Measurements from ENCODE around the gene SH3RF3. TPM values are rescaled to one million over a fixed set of nuclear protein-coding genes. Genes with fewer than 3 reads are reported as not detected.
A peak's percentile ranks its signal among the peaks of the same experiment; 100 is the strongest.
"Not testable (repeated sequence)": the region's sequence is repeated elsewhere in the genome, so short reads cannot be mapped to it uniquely, and the experiment has no call there.

SH3RF3 gene
- polyA plus RNA-seq, 5 donors = 6.1 to 8.9 (median 7.3) TPM

DNA sequence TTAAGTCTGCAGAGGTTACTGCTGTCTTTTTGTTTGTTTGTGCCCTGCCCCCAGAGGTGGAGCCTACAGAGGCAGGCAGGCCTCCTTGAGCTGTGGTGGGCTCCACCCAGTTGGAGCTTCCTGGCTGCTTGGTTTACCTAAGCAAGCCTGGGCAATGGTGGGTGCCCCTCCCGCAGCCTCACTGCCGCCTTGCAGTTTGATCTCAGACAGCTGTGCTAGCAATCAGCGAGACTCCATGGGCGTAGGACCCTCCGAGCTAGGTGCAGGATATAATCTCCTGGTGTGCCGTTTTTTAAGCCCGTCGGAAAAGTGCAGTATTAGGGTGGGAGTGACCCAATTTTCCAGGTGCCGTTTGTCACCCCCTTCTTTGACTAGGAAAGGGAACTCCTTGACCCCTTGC lies 11.8 kb upstream of the SH3RF3 start:
- DNase-seq = not testable (repeated sequence)

GRCh38 chr2:109117780-109118179 lies 11.2 kb upstream of the SH3RF3 start:
- no peak for DNase-seq

DNA sequence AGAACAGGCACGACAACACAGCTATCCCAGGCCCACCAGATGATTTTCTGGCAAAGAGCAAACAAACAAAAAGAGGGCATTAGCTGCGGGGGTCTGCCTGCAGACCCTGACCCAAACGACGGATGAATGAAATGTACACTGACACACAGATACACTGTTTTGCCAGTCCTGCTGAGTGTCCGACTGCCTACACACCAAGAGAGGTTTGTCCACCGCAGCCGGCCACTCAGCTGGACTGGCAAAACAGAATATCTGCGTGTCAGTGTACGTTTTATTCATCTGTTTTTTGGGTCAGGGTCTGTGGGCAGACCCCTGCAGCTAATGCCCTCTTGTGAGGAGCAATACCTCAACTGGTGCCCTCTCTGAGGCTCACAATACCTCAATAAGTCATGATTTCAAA lies 10.7 kb upstream of the SH3RF3 start:
- DNase-seq = no peak

DNA sequence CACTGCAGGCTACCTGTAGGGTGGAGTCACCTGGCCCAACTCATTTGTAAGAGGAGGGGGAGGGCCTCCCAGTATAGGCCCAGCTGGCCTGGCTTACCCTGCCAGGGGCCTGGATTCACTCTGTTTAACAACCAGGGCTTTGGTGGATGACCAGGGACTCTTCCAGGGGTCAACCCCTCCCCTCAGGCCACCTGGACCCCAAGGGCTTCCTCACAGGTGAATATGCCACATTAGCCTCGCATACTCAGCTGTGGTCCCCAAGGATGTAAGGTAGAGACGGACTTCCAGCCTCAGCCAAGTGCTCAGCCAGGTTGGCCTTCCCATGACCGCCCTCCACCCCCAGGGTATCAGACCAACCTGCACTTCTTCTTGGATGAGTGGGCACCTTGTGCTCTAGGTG lies 8.8 kb upstream of the SH3RF3 start:
- no peak for DNase-seq

- DNase-seq = not testable (repeated sequence)
These were observed 8.3 kb upstream of the SH3RF3 start for GRCh38 chr2:109120686-109121085.

GRCh38 chr2:109123586-109124201 lies 5.3 kb upstream of the SH3RF3 start:
- no peak for DNase-seq

GRCh38 chr2:109124982-109125592 lies 3.9 kb upstream of the SH3RF3 start:
- DNase-seq = no peak

DNA sequence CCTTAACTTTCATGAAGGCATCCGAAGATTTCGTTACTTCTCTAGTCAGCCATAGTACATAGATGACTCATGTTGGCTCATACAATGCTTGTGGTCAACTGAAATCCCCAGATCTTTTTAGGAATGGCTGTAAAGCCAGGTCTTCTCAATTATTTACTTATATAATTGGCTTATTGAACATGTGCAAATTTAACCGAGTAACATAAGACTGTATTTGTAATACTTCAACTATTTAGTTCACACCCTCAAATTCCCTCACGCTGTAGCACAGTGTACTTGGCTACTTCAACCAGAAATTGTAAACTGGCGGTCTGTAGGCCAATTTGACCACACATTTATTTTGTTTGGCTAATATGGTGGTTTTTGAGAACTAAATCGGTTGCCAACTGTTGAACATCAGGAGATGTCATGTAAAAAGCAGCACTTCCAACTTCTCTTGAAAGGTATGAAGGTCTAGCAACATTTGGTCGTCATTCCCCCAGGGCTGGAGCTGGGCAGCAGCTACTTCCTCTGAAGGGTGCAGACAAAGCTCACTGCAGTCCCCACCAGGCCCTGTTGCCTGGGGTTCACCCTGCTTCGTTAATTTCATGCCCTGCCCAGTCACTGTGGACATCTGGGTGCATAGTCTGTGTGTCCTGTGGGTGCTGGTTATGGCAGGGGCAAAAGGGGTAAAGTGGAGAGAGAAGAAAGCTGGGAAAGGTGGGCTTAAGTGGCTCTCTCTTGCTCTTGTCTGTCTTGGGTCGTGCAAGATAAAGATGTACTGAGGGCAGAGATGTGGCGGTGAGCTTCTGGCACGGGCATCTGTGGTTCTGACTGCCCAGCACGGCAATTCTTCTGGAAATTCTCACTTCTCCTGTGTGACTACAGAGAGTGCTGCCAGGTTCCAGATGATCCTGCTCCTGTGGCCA lies 3.2 kb upstream of the SH3RF3 start:
- no peak for DNase-seq

DNA sequence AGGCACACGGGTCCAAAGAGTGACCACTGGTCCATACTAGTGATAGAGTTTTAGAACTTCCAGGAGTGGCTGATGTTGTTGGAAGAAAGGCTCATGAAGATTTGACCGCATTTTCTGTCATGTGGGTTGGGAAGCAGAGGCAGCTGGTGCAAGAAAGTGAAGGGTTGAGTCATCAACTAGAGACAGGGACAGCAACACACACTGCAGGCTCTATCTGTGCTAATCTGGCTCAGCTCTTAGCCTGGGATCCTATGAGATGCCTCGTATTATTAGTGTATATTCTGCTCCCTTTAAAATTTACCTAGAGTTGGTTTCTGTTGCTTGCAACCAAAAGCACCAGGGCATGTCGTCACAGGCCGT lies 2.5 kb upstream of the SH3RF3 start:
- no peak for DNase-seq

DNA sequence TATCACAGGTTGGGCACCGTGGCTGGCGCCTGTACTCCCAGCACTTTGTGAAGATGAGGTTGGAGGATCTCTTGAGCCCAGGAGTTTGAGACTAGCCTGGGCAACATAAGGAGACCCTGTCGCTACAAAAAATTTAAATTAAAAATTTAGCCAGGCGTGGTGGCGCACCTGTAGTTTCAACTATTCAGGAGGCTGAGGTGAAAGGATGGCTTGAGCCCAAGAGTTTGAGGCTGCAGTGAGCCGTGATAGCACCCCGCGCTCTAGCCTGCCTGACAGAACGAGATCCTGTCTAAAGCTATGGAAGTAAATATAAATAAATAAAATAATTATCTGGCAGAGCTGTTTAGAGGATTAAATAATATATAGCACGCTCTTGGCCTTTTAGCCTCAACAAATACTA lies 1.4 kb upstream of the SH3RF3 start:
- no peak for DNase-seq

DNA sequence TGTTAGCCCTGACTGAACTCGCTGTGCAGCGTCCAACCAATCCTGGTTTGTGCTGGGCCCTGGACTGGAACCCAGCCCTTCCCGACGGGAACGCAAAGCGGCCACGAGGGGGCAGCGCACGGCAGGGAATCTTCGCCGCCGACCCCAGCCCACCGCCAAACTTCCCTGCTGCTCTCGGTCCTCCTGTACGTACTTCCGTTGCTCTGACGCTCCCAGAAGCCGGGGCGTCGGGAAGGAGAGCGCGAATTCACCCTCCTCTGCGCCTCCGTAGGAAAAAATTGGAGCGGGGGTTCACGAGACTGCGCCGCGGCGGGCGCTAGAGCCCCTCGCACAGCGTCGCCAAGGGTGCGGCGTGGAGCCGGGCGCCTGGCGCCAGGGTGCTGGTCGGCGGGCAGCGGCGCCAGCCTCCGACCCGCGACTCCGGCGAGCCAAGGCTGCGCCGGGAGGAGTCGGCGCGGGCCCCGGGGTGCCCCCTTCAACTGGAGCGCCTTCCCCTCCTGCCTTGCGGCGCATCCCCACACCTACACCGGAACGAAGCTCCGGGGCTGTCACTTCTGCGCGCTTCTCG lies 873 bp upstream of the SH3RF3 start:
- DNase-seq = peak; percentile 82 to 87

DNA sequence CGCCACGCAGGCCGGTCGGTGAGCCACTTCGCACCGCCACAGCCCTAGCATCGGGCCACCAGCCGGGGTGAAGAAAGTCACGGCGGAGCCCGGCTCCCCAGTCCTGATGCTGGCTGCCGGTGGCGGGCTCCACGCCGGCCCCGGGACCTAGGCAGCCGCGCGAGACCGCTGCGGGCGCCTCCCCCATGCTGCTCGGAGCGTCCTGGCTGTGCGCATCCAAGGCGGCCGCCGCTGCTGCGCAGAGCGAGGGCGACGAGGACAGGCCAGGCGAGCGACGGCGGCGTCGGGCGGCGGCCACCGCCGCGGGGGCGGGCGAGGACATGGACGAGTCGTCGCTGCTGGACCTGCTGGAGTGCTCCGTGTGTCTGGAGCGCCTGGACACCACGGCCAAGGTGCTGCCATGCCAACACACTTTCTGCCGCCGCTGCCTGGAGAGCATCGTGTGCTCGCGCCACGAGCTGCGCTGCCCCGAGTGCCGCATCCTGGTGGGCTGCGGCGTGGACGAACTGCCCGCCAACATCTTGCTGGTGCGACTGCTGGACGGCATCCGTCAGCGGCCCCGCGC lies 433 bp downstream of the SH3RF3 start:
- no peak for DNase-seq

DNA sequence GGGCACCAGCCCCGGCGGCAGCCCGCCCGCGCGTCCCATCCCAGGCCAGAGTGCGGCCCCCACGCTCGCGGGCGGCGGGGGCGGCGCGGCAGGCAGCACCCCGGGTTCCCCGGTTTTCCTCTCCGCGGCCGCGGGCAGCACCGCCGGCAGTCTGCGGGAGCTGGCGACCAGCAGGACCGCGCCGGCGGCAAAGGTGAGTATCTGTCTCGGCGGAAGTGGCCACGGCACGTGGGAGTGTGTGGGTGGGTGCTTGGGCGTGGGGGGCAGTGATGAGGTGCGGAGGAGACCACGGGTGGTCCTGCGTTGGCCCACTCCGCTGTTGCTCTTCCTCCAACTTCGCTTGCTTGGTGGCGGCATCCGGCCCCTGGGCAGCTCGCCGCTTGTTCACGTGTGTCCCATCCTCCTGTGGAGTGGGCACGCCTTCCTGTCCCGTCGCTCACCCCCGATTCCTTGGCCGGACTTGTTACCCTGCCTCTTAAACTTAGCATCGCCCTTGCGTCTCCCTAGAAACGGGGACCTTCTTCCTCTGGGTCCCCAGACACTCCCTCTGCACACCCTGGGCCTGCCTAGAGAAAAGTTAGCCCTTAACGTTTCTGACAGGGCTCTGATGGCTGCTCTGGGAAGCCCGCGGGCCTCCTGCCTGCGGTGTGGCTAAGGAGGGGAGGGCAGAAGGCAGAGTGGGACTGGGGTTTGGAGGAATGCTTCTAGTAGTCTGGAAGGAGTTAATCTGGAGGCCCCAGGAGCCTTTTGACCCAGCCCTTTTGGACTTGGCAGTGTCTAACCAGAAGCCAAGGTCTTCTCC lies 1.1 kb downstream of the SH3RF3 start:
- no peak for DNase-seq

GRCh38 chr2:109130723-109130995 lies 1.7 kb downstream of the SH3RF3 start:
- DNase-seq = no peak

DNA sequence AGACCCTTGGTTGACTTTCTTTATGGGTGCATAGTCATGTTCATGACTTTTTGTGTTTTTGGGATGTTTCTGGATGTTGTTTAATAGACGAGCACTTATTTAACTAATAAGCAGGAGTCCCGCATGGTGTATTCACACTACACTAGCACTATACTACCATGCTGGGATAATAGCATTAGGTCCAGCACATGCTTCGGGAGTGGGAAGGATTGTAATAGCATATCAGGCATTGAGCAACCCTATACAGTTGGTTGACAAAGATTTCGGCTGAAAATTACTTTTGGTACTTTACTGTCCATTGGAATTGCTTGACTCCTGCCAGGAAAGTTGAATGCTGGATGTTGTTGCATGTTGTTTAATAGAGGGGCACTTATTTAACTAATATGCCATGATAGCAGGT lies 2.8 kb downstream of the SH3RF3 start:
- DNase-seq = no peak

GRCh38 chr2:109132626-109133025 lies 3.6 kb downstream of the SH3RF3 start:
- no peak for DNase-seq

DNA sequence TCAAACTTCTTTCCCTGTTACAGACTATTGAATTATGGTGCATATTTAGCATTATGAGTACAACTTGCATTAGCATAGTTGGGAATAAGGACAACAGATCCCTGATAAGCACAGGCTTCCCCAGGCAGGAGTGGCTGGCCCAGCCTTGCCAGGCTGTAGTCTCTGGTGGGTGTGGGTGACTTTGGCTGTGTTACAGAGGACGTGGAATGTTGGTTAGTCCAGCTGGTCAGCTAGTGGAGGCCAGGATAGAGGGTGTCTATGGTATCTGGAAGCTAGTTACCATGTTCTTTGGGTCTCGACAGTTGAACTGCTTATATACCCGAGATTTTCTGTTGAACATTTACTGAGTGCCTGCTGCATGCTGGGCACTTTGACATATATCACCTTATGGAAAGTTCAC lies 4.7 kb downstream of the SH3RF3 start:
- no peak for DNase-seq

DNA sequence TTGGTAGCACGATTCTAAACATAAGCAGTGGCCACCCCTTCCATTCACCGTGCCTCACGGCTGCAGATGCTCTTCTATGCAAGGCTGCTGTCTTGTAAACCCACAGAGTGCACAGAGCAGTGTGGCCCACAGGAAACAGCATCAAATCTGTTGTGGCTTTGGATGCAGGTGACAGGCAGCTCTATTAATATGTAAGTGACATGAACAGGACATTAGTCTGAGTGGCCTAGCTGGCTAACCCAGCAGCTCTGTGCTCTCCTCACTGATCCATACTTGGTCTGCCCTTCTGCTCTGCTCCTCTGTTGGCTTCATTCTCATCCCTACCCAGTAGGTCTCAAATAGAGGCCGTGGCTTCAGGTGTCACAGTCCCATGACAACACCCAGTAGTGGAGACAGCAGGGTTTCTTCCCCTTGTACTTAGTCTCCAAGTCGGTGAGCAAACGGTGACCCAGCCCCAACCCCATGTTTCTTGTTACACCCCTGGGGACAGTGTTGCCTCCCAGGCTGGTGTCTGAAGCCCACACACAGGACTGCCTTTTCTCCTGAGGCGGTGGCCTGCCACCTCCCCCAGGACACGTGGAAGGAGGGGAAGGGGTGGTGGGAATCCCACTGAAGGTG lies 5.8 kb downstream of the SH3RF3 start:
- DNase-seq = no peak

GRCh38 chr2:109135359-109136197 lies 6.6 kb downstream of the SH3RF3 start:
- DNase-seq = no peak

DNA sequence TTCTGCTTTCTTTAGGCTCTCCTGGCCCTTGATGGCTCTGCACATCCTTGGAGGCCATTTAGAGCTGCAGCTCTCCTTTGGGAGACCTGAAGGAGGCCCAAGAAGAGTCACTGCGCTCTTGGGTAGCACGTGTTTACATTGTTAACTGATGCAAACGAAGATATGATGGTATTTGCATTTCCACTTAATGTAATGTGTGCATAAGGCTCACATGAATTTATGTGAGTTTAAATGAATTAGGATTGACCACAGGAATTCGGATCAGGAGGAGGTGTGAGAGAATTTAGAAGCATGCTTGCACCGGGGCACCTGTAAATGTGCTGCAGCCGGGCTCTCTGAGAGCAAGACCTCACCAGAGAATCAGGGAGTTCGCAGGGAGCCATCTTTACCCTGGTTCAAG lies 7.5 kb downstream of the SH3RF3 start:
- no peak for DNase-seq

Data from right lung (tissue), 5 donors.